HCT116 (cell line): ENCODE results near the gene MAPK4.

ENCODE experiments used
- EZH2 ChIP-seq: fragments of 200-600 bp; sonication (generic); IDR thresholded peaks from 2 replicates; pipeline ENCODE4 v1.6.1; 2017; ENCODE audit warnings: antibody characterized with exemption, mixed run types
- JUND ChIP-seq: IDR thresholded peaks from 2 replicates; pipeline ENCODE4 v1.6.1; 2012
- POLR2A ChIP-seq: IDR thresholded peaks from 2 replicates; pipeline ENCODE4 v1.7.0; 2011; ENCODE audit warnings: borderline replicate concordance; ENCODE audit not compliant: insufficient read depth, insufficient read length; ENCODE audit errors: extremely low read depth
- RAD21 ChIP-seq: IDR thresholded peaks from 2 replicates; pipeline ENCODE4 v1.6.1; 2012; ENCODE audit warnings: low read depth, mild to moderate bottlenecking
- TCF7L2 ChIP-seq: IDR thresholded peaks from 2 replicates; pipeline ENCODE4 v1.7.0; 2011; ENCODE audit warnings: borderline replicate concordance, inconsistent platforms; ENCODE audit not compliant: insufficient read depth, insufficient read length; ENCODE audit errors: extremely low read depth
- TF ChIP-seq, protein P1 (sequence below), 3 experiments: fragments of 200-600 bp in 1 of 3; sonication (generic) in 1 of 3; IDR thresholded peaks in 2 of 3; conservative IDR thresholded peaks in 1 of 3; 2 replicates each; pipeline ENCODE4 v1.5.1; 2012 to 2017; ENCODE audit warnings: low read depth in 2 of 3, low read length in 2 of 3, antibody characterized with exemption in 1 of 3, borderline replicate concordance in 1 of 3, control low read depth in 1 of 3, mild to moderate bottlenecking in 1 of 3, mixed read lengths in 1 of 3, mixed run types in 1 of 3, moderate library complexity in 1 of 3; ENCODE audit not compliant: insufficient read depth in 1 of 3
- TF ChIP-seq, protein P2 (sequence below): IDR thresholded peaks from 2 replicates; pipeline ENCODE4 v1.6.1; 2012

DNA sequence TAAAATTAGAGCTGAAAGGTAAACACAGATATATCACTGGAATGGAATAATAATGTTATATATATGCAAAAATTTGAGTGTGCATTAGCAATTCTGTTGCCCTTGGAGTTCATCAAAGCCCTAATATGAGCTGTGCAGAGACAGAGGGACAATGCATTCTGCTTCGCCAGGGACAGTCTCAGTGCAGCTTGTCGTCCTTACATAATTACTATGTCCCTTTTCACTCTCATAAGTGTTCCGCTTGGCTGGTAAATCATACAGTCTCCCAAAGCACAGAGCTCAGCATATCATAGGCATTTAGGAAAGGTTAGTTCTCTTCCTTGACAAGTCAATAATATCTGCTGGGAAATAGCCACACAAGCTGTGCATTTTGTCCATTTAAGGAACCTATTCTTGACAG is 30.7 kb downstream of the MAPK4 start:
- TF ChIP-seq POLR2A: no peak
- TF ChIP-seq JUND: no peak
- TF ChIP-seq TCF7L2: no peak
- TF ChIP-seq, protein P1, sequence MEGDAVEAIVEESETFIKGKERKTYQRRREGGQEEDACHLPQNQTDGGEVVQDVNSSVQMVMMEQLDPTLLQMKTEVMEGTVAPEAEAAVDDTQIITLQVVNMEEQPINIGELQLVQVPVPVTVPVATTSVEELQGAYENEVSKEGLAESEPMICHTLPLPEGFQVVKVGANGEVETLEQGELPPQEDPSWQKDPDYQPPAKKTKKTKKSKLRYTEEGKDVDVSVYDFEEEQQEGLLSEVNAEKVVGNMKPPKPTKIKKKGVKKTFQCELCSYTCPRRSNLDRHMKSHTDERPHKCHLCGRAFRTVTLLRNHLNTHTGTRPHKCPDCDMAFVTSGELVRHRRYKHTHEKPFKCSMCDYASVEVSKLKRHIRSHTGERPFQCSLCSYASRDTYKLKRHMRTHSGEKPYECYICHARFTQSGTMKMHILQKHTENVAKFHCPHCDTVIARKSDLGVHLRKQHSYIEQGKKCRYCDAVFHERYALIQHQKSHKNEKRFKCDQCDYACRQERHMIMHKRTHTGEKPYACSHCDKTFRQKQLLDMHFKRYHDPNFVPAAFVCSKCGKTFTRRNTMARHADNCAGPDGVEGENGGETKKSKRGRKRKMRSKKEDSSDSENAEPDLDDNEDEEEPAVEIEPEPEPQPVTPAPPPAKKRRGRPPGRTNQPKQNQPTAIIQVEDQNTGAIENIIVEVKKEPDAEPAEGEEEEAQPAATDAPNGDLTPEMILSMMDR (IDR thresholded peaks at IDR 0.05 in 2 of 3, conservative IDR thresholded peaks at IDR 0.05 in 1 of 3; ENCODE audit: borderline replicate concordance in 1 of 3, insufficient read depth in 1 of 3, low read depth in 2 of 3, low read length in 2 of 3): no peak
- no peak for TF ChIP-seq RAD21
- TF ChIP-seq, protein P2, sequence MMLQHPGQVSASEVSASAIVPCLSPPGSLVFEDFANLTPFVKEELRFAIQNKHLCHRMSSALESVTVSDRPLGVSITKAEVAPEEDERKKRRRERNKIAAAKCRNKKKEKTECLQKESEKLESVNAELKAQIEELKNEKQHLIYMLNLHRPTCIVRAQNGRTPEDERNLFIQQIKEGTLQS: no peak
- TF ChIP-seq EZH2: no peak
